ENCODE measurements around the gene CHDH.

DNA sequence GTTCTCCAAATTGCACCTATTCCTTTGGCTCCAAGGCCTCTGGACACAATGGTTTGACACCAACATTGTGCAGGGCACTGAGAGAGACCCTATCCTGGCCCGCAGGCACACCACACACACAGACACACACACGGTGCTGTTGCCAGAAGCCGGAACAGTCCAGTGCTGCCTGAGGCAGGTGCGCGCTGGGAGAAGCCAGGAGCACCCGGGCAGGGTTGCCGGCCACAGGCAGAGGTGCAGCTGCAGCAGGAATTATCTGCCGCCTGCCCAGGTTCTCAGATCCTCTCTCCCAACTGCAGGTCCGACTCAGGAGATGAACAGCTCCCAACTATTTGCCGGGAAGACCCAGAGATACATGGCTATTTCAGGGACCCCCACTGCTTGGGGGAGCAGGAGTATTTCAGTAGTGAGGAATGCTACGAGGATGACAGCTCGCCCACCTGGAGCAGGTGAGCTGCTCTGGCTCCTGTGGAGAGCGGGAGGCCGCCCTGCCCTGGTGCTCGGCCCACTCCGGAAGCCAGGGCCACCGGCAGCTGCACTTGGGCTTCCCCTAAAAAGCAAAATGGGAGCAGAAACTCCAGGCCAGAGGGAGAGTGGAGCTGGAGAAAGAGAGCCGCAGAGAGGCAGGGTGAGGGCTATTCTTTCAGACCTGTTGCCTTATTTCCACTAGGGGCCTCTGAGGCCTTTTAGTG, 42.9 kb downstream of the CHDH start:
- TF ChIP-seq CTCF (conservative IDR thresholded peaks at IDR 0.05; ENCODE audit: low read length) (no peak), EZH2phosphoT487 (IDR thresholded peaks at IDR 0.05; ENCODE audit: borderline replicate concordance, low read depth, low read length) (no peak)
